Tibial artery (tissue), 4 donors: ENCODE measurements around the gene CRYBB3.

Experiments used
- DNase-seq, 2 donors: peaks; one replicate each; pipeline ENCODE4 v3.0.0-alpha.2; 2019
- H3K27ac ChIP-seq, 2 donors: fragments of 200-600 bp; sonication (generic) in 1 of 2; 1 replicate in 1 of 2; 2 replicates in 1 of 2; pipeline ENCODE4 v1.5.1; 2018 to 2019; ENCODE audit warnings: mild to moderate bottlenecking in 1 of 2
- H3K27me3 ChIP-seq, 2 donors: fragments of 200-600 bp; sonication (generic) in 1 of 2; one replicate each; pipeline versions ENCODE4 v1.5.1 to v1.6.0; 2016 to 2019
- H3K36me3 ChIP-seq, 3 donors: fragments of 200-600 bp; sonication (generic) in 2 of 3; one replicate each; pipeline ENCODE4 v1.5.1; 2016 to 2019; ENCODE audit warnings: mild to moderate bottlenecking in 2 of 3
- H3K4me1 ChIP-seq, 4 donors: fragments of 200-600 bp; sonication (generic) in 2 of 4; 1 replicate in 3 of 4; 2 replicates in 1 of 4; pipeline ENCODE4 v1.5.1; 2016 to 2019
- H3K4me3 ChIP-seq, 2 donors: fragments of 200-600 bp; sonication (generic) in 1 of 2; 1 replicate in 1 of 2; 2 replicates in 1 of 2; pipeline ENCODE4 v1.5.1; 2018 to 2019; ENCODE audit warnings: mild to moderate bottlenecking in 2 of 2
- H3K9me3 ChIP-seq, 3 donors: fragments of 200-600 bp; sonication (generic) in 1 of 3; one replicate each; pipeline ENCODE4 v1.5.1; 2016 to 2019
- intact Hi-C: fragments of 100-400 bp; cut with DNase I; formaldehyde crosslinking; loops from one replicate; pipeline ENCODE4 v1.15.0; 2023; ENCODE audit warnings: low total_unique reads
- TF ChIP-seq, protein P1 (sequence below), 2 experiments: fragments of 200-600 bp in 1 of 2; fragments of 450-650 bp in 1 of 2; IDR thresholded peaks; one replicate each; pipeline ENCODE4 v1.5.1; 2017 to 2019; ENCODE audit warnings: antibody characterized with exemption in 2 of 2, mild to moderate bottlenecking in 1 of 2, moderate library complexity in 1 of 2

Gene CRYBB3

DNA sequence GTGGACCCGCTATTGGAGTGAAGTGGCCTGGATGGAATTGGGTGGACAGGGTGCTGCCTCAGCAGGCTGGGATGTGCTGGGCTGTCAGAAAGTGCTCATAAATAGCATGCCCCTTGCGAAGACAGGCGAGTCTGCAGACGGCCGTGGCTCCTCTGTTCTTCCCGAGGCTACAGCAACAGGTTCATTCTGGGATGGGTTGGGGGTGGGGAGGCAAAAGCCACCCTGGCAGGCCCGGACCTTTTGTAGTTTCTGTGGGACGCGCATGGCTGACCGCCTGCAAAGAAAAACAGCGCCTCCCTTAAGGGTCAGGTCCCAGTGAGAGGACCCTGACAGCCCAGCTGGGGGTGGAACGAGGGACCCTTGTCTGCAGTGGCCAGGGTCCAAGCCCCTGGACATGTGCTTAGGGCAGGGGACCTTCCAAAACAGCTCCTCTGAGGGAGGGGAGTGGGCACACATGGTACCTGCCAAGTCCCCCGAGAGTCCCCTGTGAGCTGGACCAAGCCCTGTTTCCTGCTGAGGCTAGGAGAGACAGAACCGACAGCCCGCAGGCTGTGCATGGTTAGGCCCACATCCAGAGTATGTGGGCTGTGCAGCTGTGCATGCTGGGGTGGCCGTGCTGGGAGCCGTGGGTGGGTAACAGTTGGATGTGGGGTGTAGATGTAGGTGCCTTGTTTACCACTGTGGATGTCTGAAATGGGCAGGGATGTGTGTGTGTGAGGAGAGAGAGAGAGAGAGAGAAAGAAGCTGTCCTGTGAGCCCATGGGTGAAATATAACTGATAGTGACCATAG lies at the start of gene CRYBB3:
TSS of gene CRYBB3 (plus strand) at position 128 of the 790 bp plus-strand sequence. CDS start 1,539 bp downstream, outside the sequence.
- DNase-seq, result no peak
- TF ChIP-seq, protein P1, sequence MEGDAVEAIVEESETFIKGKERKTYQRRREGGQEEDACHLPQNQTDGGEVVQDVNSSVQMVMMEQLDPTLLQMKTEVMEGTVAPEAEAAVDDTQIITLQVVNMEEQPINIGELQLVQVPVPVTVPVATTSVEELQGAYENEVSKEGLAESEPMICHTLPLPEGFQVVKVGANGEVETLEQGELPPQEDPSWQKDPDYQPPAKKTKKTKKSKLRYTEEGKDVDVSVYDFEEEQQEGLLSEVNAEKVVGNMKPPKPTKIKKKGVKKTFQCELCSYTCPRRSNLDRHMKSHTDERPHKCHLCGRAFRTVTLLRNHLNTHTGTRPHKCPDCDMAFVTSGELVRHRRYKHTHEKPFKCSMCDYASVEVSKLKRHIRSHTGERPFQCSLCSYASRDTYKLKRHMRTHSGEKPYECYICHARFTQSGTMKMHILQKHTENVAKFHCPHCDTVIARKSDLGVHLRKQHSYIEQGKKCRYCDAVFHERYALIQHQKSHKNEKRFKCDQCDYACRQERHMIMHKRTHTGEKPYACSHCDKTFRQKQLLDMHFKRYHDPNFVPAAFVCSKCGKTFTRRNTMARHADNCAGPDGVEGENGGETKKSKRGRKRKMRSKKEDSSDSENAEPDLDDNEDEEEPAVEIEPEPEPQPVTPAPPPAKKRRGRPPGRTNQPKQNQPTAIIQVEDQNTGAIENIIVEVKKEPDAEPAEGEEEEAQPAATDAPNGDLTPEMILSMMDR (IDR thresholded peaks at IDR 0.05), result no peak

DNA sequence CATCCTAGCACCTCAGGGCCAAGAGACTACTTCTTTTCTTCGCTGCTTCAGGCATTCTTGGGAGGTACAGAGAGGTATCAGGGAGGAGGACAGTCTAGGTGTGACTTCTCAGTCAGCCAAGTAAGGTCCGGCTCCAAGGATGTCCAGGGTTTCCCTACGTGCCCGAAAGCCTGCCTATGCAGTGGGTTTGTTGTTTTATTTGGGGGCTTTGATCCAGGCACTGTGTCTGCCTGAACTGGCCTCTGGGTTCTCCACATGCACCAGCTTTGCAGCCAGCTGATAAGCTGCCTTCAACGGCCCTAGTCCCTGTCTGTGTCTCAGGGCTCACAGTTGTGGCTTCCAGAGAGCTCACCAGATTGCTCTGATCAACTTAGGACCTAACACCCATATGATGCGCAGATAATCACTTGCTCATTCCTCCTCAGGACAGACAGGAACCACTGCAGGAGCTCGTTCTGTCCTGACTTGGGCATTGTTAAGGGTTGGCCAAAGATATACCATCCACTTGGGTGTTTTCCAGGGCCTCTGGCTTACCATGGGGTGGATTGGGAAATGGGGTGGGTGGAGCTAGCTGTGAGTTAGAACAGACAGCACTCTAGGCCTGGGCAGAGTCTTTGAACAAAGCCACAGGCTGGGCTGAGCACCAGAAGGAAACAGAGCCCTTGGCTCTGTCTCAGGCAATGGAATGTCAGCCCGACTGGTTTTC lies 45.5 kb upstream of the CRYBB3 start:
- intact Hi-C loops, result no loop called here
- TF ChIP-seq, protein P1 (IDR thresholded peaks at IDR 0.05), result no peak
- H3K27ac ChIP-seq, result peak overlapping the region; percentile 69 to 74
- no peaks in the 10 kb centered on the region for H3K27me3 ChIP-seq
- peak; percentile 77 to 88 for DNase-seq
- no peaks in the 10 kb centered on the region for H3K9me3 ChIP-seq
- peaks cover 0 to 52% (median 37%) of the 10 kb centered on the region in 4 donors for H3K4me1 ChIP-seq
- no peaks in the 10 kb centered on the region for H3K36me3 ChIP-seq
- no peak overlapping the region for H3K4me3 ChIP-seq

More for the DNA sequence above, at the start of gene CRYBB3:
- Histone ChIP-seq H3K4me1 (no peaks in the 10 kb centered on the region), H3K9me3 (no peaks in the 10 kb centered on the region), H3K27ac (no peak within 1 kb of the TSS), H3K4me3 (no peak within 1 kb of the TSS), H3K36me3 (peaks cover 28 to 87% (median 57%) of the 10 kb centered on the region in 3 donors), H3K27me3 (no peaks in the 10 kb centered on the region)
- intact Hi-C loops, result no loop called here

DNA sequence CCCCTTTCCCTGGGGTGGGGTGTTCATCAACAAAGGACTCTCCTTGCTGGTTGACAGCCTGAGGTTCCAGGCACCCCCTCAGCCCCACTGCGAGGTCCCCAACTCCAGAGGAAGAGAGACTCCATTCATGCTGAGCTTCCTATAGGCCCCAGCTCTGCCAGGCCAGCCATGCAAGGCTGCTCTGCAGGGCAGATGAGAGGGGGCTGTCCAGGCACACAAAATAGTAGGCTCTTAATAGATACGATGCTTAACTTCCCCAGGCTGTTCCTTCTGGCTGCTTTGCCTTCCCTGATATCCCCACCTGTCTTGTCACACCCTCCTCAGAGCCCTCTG lies 45.0 kb upstream of the CRYBB3 start:
- Histone ChIP-seq H3K4me1 (peaks cover 0 to 56% (median 39%) of the 10 kb centered on the region in 4 donors), H3K4me3 (no peak overlapping the region), H3K27ac (peak overlapping the region; percentile 69 to 74), H3K36me3 (no peaks in the 10 kb centered on the region), H3K27me3 (no peaks in the 10 kb centered on the region), H3K9me3 (no peaks in the 10 kb centered on the region)
- DNase-seq, result no peak
- TF ChIP-seq, protein P1 (IDR thresholded peaks at IDR 0.05), result no peak
- intact Hi-C loops, result no loop called here

DNA sequence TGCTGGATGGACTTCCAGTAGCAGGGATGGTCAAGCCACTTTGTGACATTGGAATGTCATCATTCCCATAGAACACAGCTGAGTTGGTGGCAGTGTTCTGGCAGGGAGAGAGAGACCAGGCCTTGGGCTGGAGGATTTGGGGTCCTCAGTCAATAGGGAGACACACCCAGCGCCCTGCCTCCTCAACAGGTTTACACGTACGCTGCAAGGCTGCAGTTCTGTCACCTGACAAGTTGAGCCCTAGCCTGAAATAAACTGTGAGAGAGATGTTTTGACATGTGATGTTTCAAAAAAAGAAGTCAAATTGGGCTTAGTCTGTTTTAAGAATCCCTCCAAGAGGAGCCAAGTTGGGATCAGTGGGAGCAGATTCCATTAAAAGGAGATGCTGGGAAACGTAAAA lies 42.9 kb upstream of the CRYBB3 start:
- intact Hi-C loops, result no loop called here
- H3K4me1 ChIP-seq, result peaks cover 0 to 58% (median 42%) of the 10 kb centered on the region in 4 donors
- H3K4me3 ChIP-seq, result no peak overlapping the region
- H3K9me3 ChIP-seq, result no peaks in the 10 kb centered on the region
- DNase-seq, result no peak
- TF ChIP-seq, protein P1 (IDR thresholded peaks at IDR 0.05), result no peak
- peak overlapping the region in 1 of 2 donors; percentile 5 for H3K27ac ChIP-seq
- H3K36me3 ChIP-seq, result peaks cover 0 to 16% (median 11%) of the 10 kb centered on the region in 3 donors
- no peaks in the 10 kb centered on the region for H3K27me3 ChIP-seq

DNA sequence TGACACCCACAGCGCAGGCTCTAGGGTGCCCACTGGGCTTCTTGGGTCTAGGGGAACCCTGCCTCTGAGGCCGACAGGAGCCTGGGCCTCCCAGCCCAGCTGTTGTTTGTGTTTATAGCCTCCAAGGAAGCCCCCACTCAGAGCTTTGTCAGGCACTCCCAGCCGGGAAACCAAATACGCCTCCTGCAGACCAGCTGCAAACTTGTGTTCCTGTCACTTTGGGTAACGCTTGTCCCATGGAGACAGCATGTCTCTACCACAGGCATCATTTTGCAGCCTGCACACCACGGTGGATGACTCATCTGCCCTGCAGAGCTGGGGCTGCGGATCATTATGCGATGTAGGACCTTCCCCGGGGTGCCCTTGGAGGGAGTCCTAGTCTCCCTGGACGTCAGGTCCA lies 40.6 kb upstream of the CRYBB3 start:
- Histone ChIP-seq H3K36me3 (peaks cover 0 to 16% (median 11%) of the 10 kb centered on the region in 3 donors), H3K27ac (no peak overlapping the region), H3K4me3 (no peak overlapping the region), H3K27me3 (no peaks in the 10 kb centered on the region), H3K4me1 (peaks cover 0 to 50% (median 33%) of the 10 kb centered on the region in 4 donors), H3K9me3 (no peaks in the 10 kb centered on the region)
- intact Hi-C loops, result no loop called here
- TF ChIP-seq, protein P1 (IDR thresholded peaks at IDR 0.05), result no peak
- no peak for DNase-seq
